ENCODE results near the gene VIPAS39. TPM values are rescaled to one million over a fixed set of nuclear protein-coding genes. Genes with fewer than 3 reads are reported as not detected.

The VIPAS39 gene
- total and polyA plus RNA-seq, 9 of the 15 experiments (the other 6 are each of a cell fraction or from before 2014, with no cell fraction given): 5.7 to 25.6 (median 9.9) TPM

DNA sequence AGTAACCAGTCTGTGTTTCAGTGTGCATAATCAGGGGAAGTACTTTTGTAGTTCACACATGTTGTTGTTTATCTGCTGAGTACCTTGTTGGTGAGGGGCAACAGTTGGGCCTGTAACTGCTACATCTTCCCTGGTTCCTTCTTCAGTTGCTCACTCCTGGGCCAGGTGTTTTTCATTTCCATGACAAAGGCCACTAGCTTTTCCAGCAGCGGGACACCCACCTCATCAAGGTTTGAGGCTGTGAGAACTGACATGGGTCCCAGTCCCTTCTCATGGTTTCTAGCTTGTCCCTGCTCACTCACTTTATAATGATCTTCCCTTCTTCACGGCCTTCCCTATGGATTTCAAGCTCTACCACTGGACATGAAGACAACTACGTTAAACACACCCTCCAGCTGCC is 32.5 kb downstream of the VIPAS39 start:
- H2AFZ ChIP-seq (ENCODE audit: low read depth, low read length): no peak overlapping the region
- FAIRE-seq (no peak), DNase-seq (ENCODE audit: extremely low read depth in 1 of 4, low spot score in 3 of 4) (no peak), ATAC-seq (no peak)
- H3K4me1 ChIP-seq (replicated peaks in 1 of 2; ENCODE audit: control insufficient read depth in 2 of 2, insufficient read depth in 2 of 2, low read length in 2 of 2): no peaks in the 10 kb centered on the region
- no peak overlapping the region for H3K4me3 ChIP-seq
- no peak overlapping the region for H3K4me2 ChIP-seq (ENCODE audit: insufficient read depth, low read length)
- 62% methylated on average over 3 of the region's 3 CpGs for WGBS (ENCODE audit: insufficient coverage, low coverage, missing lambda C conversion rate)
- no peak overlapping the region for H3K27ac ChIP-seq (ENCODE audit: extremely low read depth, low read depth, low read length)
- intact Hi-C loops (cut with micrococcal nuclease): no loop called here
- in situ Hi-C loops (cut with MboI): no loop called here
- no peak overlapping the region for H3K9ac ChIP-seq (ENCODE audit: insufficient read depth in 1 of 2, low read depth in 2 of 2, low read length in 2 of 2)
- BruUV-seq (replicated peaks): no TSS peak
- POLR2A ChIA-PET: interaction anchor here (1.2 kb wide), 1 partner anchor 18 kb away, joined by 3 read pairs; no protein-coding TSS in a partner anchor
- no peaks in the 10 kb centered on the region for H3K27me3 ChIP-seq (ENCODE audit: control insufficient read depth in 2 of 2, insufficient read depth in 2 of 2, low read length in 2 of 2)
- no peaks in the 10 kb centered on the region for H3K9me1 ChIP-seq (ENCODE audit: control insufficient read depth, insufficient read depth, low read length)
- CTCF ChIA-PET (ENCODE audit: low intra/inter-chr PET ratio): no interaction called here
- no peaks in the 10 kb centered on the region for H4K20me1 ChIP-seq (replicated peaks; ENCODE audit: control insufficient read depth, insufficient read depth, low read length)
- H3K36me3 ChIP-seq (ENCODE audit: control insufficient read depth, insufficient read depth, low read length): peaks cover 37% of the 10 kb centered on the region; the same call in 2 of the 3 replicates
- H3K9me3 ChIP-seq (replicated peaks; ENCODE audit: control insufficient read depth, insufficient read depth, low read depth, low read length): no peaks in the 10 kb centered on the region
- no peaks in the 10 kb centered on the region for H3K79me2 ChIP-seq (ENCODE audit: control insufficient read depth, insufficient read depth, low read length)
- TF ChIP-seq ZNF436 (CRISPR knock-in tag; IDR thresholded peaks at IDR 0.05) (no peak), PURB (CRISPR knock-in tag; IDR thresholded peaks at IDR 0.05; ENCODE audit: low read depth) (no peak), RBM15 (IDR thresholded peaks at IDR 0.05; ENCODE audit: insufficient read depth, low read length) (no peak), STAG1 (CRISPR knock-in tag; IDR thresholded peaks at IDR 0.05; ENCODE audit: borderline replicate concordance) (no peak), TGIF2 (CRISPR knock-in tag; IDR thresholded peaks at IDR 0.05) (no peak), MEF2A (IDR thresholded peaks at IDR 0.05; ENCODE audit: control insufficient read depth, low read depth, low read length) (no peak)
- TF ChIP-seq, protein P1, sequence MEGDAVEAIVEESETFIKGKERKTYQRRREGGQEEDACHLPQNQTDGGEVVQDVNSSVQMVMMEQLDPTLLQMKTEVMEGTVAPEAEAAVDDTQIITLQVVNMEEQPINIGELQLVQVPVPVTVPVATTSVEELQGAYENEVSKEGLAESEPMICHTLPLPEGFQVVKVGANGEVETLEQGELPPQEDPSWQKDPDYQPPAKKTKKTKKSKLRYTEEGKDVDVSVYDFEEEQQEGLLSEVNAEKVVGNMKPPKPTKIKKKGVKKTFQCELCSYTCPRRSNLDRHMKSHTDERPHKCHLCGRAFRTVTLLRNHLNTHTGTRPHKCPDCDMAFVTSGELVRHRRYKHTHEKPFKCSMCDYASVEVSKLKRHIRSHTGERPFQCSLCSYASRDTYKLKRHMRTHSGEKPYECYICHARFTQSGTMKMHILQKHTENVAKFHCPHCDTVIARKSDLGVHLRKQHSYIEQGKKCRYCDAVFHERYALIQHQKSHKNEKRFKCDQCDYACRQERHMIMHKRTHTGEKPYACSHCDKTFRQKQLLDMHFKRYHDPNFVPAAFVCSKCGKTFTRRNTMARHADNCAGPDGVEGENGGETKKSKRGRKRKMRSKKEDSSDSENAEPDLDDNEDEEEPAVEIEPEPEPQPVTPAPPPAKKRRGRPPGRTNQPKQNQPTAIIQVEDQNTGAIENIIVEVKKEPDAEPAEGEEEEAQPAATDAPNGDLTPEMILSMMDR (IDR thresholded peaks at IDR 0.05 in 2 of 3, conservative IDR thresholded peaks at IDR 0.05 in 1 of 3; ENCODE audit: insufficient read depth in 2 of 3, low read depth in 1 of 3, low read length in 3 of 3): no peak
- TF ChIP-seq, protein P2, sequence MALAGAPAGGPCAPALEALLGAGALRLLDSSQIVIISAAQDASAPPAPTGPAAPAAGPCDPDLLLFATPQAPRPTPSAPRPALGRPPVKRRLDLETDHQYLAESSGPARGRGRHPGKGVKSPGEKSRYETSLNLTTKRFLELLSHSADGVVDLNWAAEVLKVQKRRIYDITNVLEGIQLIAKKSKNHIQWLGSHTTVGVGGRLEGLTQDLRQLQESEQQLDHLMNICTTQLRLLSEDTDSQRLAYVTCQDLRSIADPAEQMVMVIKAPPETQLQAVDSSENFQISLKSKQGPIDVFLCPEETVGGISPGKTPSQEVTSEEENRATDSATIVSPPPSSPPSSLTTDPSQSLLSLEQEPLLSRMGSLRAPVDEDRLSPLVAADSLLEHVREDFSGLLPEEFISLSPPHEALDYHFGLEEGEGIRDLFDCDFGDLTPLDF (CRISPR knock-in tag; IDR thresholded peaks at IDR 0.05): no peak
- TF ChIP-seq, protein P3, sequence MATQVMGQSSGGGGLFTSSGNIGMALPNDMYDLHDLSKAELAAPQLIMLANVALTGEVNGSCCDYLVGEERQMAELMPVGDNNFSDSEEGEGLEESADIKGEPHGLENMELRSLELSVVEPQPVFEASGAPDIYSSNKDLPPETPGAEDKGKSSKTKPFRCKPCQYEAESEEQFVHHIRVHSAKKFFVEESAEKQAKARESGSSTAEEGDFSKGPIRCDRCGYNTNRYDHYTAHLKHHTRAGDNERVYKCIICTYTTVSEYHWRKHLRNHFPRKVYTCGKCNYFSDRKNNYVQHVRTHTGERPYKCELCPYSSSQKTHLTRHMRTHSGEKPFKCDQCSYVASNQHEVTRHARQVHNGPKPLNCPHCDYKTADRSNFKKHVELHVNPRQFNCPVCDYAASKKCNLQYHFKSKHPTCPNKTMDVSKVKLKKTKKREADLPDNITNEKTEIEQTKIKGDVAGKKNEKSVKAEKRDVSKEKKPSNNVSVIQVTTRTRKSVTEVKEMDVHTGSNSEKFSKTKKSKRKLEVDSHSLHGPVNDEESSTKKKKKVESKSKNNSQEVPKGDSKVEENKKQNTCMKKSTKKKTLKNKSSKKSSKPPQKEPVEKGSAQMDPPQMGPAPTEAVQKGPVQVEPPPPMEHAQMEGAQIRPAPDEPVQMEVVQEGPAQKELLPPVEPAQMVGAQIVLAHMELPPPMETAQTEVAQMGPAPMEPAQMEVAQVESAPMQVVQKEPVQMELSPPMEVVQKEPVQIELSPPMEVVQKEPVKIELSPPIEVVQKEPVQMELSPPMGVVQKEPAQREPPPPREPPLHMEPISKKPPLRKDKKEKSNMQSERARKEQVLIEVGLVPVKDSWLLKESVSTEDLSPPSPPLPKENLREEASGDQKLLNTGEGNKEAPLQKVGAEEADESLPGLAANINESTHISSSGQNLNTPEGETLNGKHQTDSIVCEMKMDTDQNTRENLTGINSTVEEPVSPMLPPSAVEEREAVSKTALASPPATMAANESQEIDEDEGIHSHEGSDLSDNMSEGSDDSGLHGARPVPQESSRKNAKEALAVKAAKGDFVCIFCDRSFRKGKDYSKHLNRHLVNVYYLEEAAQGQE (IDR thresholded peaks at IDR 0.05; ENCODE audit: borderline replicate concordance): no peak
- TF ChIP-seq, protein P3 (CRISPR knock-in tag; IDR thresholded peaks at IDR 0.05; ENCODE audit: low read depth): no peak
